CD4-positive, alpha-beta T cell treated with Interleukin-15 for 4 hours (primary cell): ENCODE data around the gene DPP10.

Experiments
- DNase-seq: peaks from one replicate; pipeline ENCODE4 v3.0.0-alpha.2; 2020; ENCODE audit warnings: low spot score

Gene DPP10

DNA sequence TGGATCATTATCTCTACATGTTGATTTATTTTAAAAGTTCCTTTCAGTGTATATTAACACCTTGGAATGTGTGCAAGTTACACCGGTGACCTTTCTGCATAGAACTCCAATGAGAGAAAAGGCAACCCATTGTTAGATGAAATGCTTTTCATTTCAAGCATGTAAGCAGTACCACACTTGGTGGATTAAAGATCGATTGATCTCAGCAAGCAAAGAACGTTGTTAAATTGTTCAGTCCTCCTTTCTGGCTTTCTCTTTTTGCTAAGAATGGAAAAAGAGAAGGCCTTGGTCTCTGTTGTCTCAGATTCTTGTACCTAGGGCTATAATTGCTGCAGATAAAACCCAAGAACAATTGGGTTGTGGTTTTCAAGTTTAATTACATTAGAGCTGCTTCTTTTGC is 843.0 kb downstream of the DPP10 start:
- no peak for DNase-seq

DNA sequence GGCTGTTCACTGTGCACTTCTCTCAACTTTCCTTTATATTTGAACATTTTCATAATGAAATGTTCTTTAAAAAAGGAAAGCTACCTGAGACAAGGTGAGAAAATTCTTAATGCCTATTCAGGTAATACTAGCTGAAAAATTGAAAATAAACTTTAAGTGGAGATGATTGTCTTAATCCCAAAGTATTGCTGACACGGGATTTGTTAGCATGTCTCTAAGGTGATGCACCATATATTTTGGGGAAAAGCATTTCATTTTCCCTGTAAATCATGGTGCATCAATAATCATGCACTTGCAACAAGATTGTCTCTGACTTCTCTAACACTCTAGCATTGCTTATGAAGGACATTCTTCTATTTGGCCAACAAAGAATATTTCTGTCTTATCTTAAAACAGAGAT is 848.0 kb downstream of the DPP10 start:
- DNase-seq = no peak

GRCh38 chr2:115292742-115293141 is 850.3 kb downstream of the DPP10 start:
- DNase-seq = no peak

DNA sequence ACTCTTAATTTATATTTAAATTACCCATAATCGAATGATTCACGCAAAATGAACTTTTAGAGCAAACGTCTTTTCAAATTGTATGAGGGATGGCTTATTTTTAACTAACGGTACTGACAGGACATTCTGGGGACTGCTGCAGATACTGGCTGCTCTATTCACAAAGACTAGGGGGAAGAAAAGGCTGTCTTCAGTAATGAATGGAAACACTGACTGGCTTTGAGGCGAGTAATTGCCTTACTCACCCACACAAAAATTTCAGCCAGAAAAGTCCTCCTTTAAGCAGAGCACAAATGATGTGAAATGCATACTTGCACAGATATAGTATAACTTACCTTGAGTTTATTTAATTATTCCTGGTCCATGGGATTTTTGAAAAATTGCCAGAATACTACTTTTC is 852.6 kb downstream of the DPP10 start:
- no peak for DNase-seq

DNA sequence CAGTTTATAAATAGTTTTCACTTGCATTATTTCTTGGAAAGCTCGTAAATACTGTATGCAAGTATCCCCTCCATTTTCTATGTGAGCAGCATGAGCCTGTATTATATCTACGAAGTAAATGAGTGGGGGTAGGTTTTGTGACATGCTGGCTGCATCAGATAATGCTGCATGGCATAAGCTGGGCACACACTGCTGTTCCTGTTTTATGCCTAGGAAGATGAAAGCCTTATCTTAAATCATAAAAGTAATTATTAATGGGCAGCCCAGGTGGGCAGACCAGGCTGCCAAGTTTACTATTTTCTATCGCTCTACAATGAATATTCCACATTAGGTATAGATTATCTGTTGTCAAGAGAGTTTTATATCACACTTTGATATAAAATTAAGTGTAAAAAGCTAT is 854.6 kb downstream of the DPP10 start:
- DNase-seq = no peak

DNA sequence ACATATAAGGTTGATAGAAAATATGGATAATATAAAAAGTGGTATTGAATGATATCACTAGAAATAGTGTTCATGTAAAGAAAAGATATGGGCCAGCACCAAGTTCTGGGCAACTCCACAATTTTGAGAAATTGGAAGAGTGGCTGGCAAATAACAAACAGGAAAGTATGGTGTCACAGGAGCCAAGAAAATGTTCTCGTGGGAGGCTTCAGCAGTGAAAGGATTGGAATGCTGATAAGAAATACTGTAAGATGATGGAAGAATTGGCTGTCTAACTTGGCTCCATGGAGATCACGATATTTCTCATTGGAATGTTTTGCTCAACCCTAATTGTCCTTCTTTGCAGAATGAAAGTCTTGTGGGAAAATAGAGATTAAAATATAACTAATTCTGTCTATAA is 856.8 kb downstream of the DPP10 start:
- no peak for DNase-seq

GRCh38 chr2:115305712-115306111 is 863.3 kb downstream of the DPP10 start:
- DNase-seq = no peak

- DNase-seq = no peak
Observed at GRCh38 chr2:115314119-115314518, 871.7 kb downstream of the DPP10 start.

DNA sequence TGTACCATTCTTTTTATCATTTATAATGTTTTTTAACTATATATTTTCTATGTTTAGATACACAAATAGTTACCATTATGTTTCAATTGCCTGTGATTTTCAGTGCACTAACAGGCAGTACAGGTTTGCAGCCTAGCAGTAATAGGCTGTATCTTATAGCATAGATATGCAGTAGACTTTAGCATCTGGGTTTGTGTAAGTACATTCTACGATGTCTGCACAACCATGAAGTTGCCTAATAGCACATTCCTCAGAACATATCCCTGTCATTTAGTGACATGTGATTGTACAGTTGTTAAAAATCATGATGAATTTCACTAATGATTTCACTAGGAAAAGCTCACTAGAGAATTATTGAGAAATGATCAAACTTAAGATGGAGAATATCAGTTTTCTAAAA is 884.6 kb downstream of the DPP10 start:
- no peak for DNase-seq

GRCh38 chr2:115359550-115359949 is 917.1 kb downstream of the DPP10 start:
- DNase-seq = no peak

DNA sequence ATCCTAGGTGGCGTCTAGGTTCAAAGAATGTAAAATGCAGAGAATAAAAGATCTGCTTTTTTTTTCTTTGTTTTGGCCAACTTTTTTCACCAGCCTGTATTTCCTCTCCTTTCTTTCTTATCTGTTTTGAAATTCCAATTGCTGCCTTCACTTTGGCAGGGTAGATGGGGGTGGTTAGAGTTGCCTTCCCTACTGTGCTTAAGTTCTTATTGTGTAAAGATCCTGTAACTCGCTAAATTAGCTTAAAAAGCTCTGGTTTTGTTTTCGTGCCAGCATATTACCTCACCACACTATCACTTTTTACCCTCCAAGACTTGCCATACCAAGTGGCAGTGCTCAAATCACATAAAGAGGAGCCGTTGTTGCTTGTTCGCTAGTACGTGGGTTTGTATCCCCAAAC is 921.7 kb downstream of the DPP10 start:
- no peak for DNase-seq

GRCh38 chr2:115369400-115369799 is 927.0 kb downstream of the DPP10 start:
- DNase-seq = no peak

GRCh38 chr2:115374981-115375380 is 932.5 kb downstream of the DPP10 start:
- no peak for DNase-seq

DNA sequence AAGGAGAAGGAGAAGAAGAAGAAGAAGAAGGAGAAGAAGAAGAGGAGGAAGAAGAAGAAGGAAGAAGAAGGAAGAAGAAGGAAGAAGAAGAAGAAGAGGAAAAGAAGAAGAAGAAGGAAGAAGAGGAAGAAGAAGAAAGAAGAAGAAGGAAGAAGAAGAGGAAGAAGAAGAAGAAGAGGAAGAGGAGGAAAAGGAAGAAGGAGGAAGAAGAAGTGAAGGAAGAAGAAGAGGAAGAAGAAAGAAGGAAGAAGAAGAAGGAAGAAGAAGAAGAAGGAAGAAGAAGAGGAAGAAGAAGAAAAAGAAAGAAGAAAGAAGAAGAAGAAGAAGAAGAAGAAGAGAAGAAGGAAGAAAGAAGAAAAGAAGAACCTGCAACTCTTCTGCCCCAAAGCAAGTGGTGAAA is 942.0 kb downstream of the DPP10 start:
- no peak for DNase-seq

GRCh38 chr2:115386465-115386864 is 944.0 kb downstream of the DPP10 start:
- no peak for DNase-seq

DNA sequence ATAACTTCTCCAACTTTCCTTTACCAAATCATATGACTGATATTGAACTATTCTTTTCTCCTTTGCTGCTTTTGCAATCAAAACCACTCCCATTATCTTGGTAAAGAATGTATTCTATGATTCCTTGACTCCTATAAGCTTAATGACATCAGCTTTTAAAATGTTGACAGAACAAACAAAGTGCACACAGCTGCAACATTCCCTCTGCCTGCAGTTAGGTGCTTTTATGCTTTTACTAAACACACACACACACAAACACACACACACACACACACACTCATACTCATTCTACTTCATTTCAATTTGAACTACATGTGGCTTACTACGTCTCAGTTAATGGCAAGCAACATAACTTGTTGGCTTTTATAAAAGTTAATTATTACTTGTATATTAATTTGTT is 946.6 kb downstream of the DPP10 start:
- DNase-seq = no peak

DNA sequence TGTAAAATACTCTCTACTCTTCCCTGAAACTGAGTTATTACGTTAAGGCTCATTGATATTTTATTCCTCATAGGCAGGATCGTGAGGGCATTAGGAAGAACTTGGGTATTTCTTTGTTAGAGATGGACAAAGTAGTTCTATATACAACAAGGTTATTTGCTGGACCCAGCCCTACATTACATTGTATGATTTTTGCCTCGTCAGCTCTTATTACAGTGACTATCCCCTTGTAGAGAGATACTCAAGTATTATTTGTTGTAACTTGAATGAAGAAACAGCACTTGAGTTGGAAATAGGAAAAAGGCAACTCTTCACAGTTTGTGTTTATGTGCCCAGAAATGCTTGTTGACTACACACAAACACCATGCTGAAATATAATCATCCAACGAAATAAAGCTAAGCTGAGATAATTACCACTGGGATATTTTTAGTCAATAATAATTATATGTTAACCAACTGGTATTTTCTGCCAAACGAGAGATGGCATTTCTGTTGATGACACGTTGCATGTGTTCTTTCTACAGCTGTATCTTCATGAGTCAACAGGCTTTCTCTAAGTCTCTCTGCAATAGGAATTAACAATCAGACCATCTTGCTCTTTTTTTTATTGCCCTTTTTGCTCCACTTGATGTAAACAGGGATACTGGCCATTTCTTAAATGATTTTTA is 947.6 kb downstream of the DPP10 start:
- no peak for DNase-seq

- DNase-seq = no peak
Observed at GRCh38 chr2:115396579-115396978, 954.1 kb downstream of the DPP10 start.

GRCh38 chr2:115400940-115401339 is 958.5 kb downstream of the DPP10 start:
- DNase-seq = no peak

DNA sequence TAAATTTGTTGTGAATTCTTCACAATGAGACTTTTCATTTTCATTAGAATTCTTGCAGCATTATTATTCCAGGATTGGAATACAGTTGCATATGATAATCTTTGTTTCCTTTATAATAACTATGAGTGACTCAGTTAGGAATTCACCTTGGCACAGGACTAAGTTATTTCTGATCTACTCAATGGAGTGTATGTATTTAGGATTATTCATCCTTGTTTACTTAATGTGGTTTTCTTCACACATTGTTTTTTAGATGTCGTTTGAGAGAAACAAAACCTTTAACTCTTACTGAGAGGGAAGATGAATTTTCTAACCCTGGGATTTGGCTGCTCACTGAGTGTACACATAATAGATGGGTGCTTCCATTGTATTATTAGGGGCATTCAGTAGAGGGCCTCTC is 970.1 kb downstream of the DPP10 start:
- no peak for DNase-seq

- DNase-seq = no peak
Observed at GRCh38 chr2:115413791-115414190, 971.4 kb downstream of the DPP10 start.

DNA sequence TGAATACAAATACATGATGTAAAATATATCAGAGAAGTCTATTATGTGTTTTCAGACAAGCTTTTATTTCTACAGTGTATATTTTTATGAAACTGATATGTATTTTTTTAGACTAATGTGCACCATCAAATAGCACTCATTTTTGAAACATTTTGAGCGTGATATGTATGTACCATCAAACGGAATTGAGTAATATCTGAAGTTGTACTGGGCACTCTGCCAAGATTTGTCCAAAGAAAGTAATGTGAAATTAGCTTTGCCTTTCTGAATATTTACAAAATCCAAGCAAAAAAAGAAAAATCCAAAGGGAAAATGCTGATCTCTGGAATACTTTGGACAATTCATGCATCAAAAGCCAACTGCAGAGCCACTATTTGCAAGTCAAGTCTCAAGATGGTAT is 972.0 kb downstream of the DPP10 start:
- DNase-seq = no peak

GRCh38 chr2:115422004-115422634 is 979.7 kb downstream of the DPP10 start:
- no peak for DNase-seq

DNA sequence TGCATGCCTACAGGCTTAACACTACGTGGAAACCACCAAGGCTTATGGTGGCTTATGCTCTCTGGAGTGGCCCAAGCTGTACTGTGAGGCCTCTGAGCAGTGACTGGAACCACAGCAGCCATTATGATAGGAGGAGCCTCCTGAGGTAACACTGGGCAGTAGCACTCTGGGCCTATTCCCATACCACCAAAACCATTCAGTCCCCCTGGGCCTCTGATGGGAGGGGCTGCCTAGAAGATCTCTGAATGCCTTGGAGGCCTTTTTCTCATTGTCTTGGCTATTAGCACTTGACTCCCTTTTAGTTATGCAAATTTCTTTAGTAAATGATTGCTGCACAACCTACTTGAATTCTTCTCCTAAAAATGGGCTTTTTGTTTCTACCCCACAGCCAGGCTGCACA is 985.0 kb downstream of the DPP10 start:
- DNase-seq = no peak
